ENCODE data around the gene GCNA.

GCNA gene

DNA sequence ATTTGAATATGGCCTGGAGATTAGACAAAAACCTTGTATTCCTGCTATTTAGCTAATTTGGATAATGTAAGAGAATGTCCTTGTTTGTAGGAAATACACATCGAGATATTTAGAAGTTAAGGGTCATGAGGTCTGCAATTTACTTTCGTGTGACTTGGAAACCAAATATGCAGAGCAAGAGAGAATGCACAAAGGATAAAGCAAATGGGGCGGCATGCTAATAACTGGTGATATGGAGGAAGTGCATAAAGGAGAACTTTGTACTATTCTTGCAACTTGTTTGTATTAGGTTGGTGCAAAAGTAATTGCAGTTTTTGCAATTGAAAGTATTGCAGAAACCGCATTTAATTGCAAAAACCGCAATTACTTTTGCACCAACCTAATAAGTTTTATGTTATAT, 47.2 kb downstream of the GCNA start:
- H3K36me3 ChIP-seq (ENCODE audit: control insufficient read depth, insufficient read depth, low read length), result no peaks in the 10 kb centered on the region
- no peak overlapping the region for H3K4me3 ChIP-seq (ENCODE audit: low read depth, low read length)
- H3K27me3 ChIP-seq (ENCODE audit: control insufficient read depth, insufficient read depth, low read length), result no peaks in the 10 kb centered on the region
- peaks cover 25% of the 10 kb centered on the region for H3K9me3 ChIP-seq (ENCODE audit: control insufficient read depth, insufficient read depth, low read depth, low read length)
- peaks cover 12% of the 10 kb centered on the region; the same call in 1 of the 2 replicates for H3K4me1 ChIP-seq (ENCODE audit: control insufficient read depth, insufficient read depth, low read length)
- no peak overlapping the region for H3K27ac ChIP-seq (ENCODE audit: low read depth, low read length)
- H3K9ac ChIP-seq (ENCODE audit: low read length), result no peak overlapping the region

DNA sequence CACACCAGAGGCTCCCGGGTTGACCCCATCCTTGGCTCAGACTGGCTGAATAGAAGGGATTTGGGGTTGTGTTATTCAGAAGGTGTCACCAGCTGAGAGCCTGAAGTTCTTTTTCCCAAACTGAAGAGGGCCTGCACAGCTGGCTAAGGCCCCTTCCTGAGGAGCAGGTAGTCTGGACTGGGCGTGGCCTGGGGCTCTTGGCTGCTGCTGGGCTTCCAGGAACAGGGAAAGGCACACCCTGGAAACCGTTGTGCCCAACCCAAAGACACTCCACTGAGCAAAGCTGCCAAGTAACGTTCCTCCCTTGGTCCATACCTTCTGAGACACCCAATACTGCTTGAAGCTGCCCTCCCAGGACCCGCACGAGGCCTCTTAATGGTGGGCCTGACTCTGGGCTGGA, 48.3 kb downstream of the GCNA start:
- no peak overlapping the region for H3K9ac ChIP-seq (ENCODE audit: low read length)
- H3K9me3 ChIP-seq (ENCODE audit: control insufficient read depth, insufficient read depth, low read depth, low read length), result peaks cover 21% of the 10 kb centered on the region; the same call in 1 of the 2 replicates
- H3K4me3 ChIP-seq (ENCODE audit: low read depth, low read length), result no peak overlapping the region
- no peaks in the 10 kb centered on the region for H3K27me3 ChIP-seq (ENCODE audit: control insufficient read depth, insufficient read depth, low read length)
- no peak overlapping the region for H3K27ac ChIP-seq (ENCODE audit: low read depth, low read length)
- H3K4me1 ChIP-seq (ENCODE audit: control insufficient read depth, insufficient read depth, low read length), result peaks cover 12% of the 10 kb centered on the region; the same call in 1 of the 2 replicates
- no peaks in the 10 kb centered on the region for H3K36me3 ChIP-seq (ENCODE audit: control insufficient read depth, insufficient read depth, low read length)

DNA sequence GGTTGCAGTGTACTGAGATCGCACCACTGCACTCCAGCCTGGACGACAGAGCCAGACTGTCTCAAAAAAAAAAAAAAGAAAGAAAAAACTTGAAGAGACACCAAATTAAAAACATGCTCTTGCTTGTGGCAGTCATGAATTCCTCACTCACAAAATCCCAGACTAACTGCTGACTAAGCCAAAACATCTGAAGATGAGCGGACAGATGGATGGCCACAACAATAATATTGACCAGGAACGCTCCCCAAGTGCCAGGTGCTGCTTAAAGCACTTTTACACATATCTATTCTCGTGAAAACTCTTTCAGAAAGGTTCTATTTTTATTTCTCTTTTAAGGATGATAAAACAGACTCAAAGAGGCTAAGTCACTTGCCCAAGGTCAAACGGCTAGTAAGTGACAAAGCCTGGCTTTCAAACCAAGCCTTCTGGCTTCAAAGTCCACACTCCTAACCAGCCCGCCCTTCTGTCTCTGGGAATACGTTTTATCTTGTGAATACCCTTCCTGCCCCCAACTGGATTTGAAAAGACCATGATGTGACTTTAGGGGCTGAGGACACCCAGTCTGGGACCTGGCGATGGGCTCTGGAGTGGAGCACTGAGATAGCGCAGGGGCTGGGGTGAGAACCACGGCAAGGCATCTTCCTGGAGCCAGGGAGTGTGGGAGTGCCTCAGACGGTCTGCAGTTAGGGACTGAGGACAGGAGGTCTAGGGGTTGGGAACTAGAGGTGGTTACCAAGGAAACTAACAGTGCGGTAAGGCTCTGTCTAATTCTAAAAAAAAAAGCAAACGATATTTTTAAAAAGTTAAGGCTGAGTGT, 49.6 kb downstream of the GCNA start:
- Histone ChIP-seq H3K36me3 (ENCODE audit: control insufficient read depth, insufficient read depth, low read length) (no peaks in the 10 kb centered on the region), H3K9ac (ENCODE audit: low read length) (no peak overlapping the region), H3K27me3 (ENCODE audit: control insufficient read depth, insufficient read depth, low read length) (no peaks in the 10 kb centered on the region), H3K9me3 (ENCODE audit: control insufficient read depth, insufficient read depth, low read depth, low read length) (peaks cover 21% of the 10 kb centered on the region; the same call in 1 of the 2 replicates), H3K4me3 (ENCODE audit: low read depth, low read length) (no peak overlapping the region), H3K27ac (ENCODE audit: low read depth, low read length) (no peak overlapping the region), H3K4me1 (ENCODE audit: control insufficient read depth, insufficient read depth, low read length) (peaks cover 8% of the 10 kb centered on the region; the same call in 1 of the 2 replicates)

DNA sequence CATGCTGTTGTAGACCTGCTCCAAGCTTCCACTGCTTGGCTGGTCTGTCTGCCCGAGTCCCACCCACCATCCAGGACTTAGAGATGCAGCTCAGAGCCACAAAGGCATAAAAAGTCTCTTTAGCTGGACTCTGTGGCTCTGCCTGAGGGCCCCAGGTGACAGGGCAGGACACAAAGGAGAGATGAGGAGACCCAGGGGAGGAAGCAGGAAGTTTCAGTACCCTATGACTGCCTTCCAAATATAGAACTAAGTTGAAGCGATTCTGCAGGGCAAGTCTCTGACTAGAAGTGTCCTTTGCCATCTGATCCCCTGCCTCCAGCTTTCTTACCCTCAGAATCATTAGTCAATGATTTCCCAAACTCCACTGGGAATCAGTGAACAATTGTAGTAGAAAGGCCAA, 51.2 kb downstream of the GCNA start:
- no peak overlapping the region for H3K9ac ChIP-seq (ENCODE audit: low read length)
- no peak overlapping the region for H3K4me3 ChIP-seq (ENCODE audit: low read depth, low read length)
- no peaks in the 10 kb centered on the region for H3K36me3 ChIP-seq (ENCODE audit: control insufficient read depth, insufficient read depth, low read length)
- H3K27ac ChIP-seq (ENCODE audit: low read depth, low read length), result no peak overlapping the region
- H3K27me3 ChIP-seq (ENCODE audit: control insufficient read depth, insufficient read depth, low read length), result no peaks in the 10 kb centered on the region
- H3K9me3 ChIP-seq (ENCODE audit: control insufficient read depth, insufficient read depth, low read depth, low read length), result peaks cover 23% of the 10 kb centered on the region; the same call in 1 of the 2 replicates
- H3K4me1 ChIP-seq (ENCODE audit: control insufficient read depth, insufficient read depth, low read length), result no peaks in the 10 kb centered on the region

DNA sequence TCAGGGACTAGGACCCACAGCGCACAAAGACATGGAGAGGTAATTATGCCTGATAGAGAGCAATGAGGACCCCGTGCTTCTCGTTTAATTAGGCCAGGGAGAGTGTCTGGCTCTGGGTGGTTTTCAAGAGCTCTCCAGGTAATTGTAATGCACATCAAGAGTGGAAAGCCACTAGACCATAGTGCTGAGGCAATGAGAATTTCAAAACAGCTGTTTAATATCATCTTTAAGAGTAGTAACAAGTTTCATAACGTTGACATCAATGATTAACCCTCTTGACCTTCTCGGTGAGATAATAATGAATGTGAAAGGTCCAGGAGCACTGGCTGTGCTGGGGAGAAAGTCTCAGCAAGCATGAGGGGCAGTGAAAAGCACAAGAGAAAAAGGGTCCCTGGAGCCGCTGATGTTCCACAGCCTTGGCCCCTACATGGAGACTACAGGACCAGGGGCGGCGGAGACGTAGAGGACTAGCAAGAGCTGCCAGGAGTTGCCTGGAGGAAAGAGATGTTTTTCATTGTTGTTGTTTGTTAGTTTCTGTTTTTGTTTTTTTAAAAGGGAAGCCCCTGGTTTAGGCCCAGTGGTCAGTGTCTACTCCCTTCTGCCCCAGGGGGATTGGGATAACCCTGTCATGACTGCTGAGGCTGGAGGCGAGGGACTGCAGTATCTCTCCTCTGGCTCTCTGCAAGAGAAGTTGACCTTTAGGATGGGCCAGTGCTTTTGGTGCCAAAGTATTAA, 54.9 kb downstream of the GCNA start:
- Histone ChIP-seq H3K9me3 (ENCODE audit: control insufficient read depth, insufficient read depth, low read depth, low read length) (peaks cover 21% of the 10 kb centered on the region; the same call in 1 of the 2 replicates), H3K36me3 (ENCODE audit: control insufficient read depth, insufficient read depth, low read length) (no peaks in the 10 kb centered on the region), H3K4me1 (ENCODE audit: control insufficient read depth, insufficient read depth, low read length) (no peaks in the 10 kb centered on the region), H3K27me3 (ENCODE audit: control insufficient read depth, insufficient read depth, low read length) (no peaks in the 10 kb centered on the region), H3K27ac (ENCODE audit: low read depth, low read length) (no peak overlapping the region), H3K9ac (ENCODE audit: low read length) (no peak overlapping the region), H3K4me3 (ENCODE audit: low read depth, low read length) (no peak overlapping the region)

DNA sequence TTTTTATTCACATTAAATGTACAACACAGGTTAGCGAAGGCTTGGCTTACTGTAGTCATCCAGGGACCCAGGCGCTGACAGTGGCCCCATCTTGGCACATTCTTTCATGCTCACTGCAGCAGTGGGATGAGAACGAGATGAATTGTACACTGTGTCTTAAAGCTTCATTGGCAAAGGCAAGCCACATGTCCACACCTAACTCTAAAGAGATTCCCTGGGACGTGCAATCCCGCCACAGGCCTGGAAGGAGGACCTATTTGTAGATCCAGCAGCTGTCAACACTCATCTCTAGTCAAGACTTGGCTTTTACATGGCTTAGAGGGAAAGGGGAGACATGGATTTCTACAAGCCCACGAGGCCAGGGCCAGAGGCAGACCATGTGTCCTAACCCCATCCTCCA, 56.1 kb downstream of the GCNA start:
- H3K4me1 ChIP-seq (ENCODE audit: control insufficient read depth, insufficient read depth, low read length), result no peaks in the 10 kb centered on the region

DNA sequence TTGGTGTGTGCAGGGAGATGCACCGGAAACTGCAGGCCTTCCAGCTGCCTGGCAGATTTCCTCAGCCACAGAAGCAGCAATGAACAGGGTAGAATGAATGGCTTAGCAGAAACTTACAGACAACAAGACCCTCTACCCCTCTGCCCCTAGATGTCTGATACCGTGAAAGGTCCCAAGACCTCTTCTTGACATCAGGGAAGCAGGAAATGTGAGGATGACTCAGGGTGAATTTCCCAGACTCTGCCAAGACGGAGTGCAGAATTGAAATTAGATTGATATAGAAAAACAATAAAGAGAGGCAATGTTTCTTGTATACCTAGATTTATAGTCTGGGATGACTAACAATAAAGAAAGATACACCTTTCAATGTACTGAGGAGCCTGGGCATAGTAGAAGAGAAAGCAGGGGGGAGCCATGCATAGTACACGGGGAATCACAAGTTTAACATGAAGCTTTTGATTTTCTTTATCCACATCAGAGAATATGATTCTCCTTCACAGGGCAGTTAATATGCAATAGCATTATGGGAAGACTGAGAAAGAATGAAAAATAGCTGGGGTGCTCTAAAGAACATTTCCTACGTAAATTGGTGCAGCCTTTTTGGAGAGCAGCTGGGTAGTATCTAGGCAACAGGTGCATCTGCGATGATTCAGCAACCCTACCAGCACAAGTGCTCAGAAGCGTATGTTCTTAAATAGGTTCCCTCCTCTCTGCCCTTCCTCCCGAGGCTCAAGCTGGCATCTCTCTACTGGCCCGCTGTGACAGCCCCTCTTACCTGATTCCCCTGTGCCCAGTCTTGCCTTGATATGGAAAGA, 58.4 kb downstream of the GCNA start:
- no peak overlapping the region for H3K4me3 ChIP-seq (ENCODE audit: low read depth, low read length)
- peaks cover 15% of the 10 kb centered on the region; the same call in 1 of the 2 replicates for H3K9me3 ChIP-seq (ENCODE audit: control insufficient read depth, insufficient read depth, low read depth, low read length)
- no peak overlapping the region for H3K27ac ChIP-seq (ENCODE audit: low read depth, low read length)
- H3K4me1 ChIP-seq (ENCODE audit: control insufficient read depth, insufficient read depth, low read length), result no peaks in the 10 kb centered on the region
- no peaks in the 10 kb centered on the region for H3K36me3 ChIP-seq (ENCODE audit: control insufficient read depth, insufficient read depth, low read length)
- no peak overlapping the region for H3K9ac ChIP-seq (ENCODE audit: low read length)
- no peaks in the 10 kb centered on the region for H3K27me3 ChIP-seq (ENCODE audit: control insufficient read depth, insufficient read depth, low read length)

More for the DNA sequence above, 56.1 kb downstream of the GCNA start:
- Histone ChIP-seq H3K4me3 (ENCODE audit: low read depth, low read length) (no peak overlapping the region), H3K27me3 (ENCODE audit: control insufficient read depth, insufficient read depth, low read length) (no peaks in the 10 kb centered on the region), H3K27ac (ENCODE audit: low read depth, low read length) (no peak overlapping the region), H3K36me3 (ENCODE audit: control insufficient read depth, insufficient read depth, low read length) (no peaks in the 10 kb centered on the region), H3K9me3 (ENCODE audit: control insufficient read depth, insufficient read depth, low read depth, low read length) (peaks cover 17% of the 10 kb centered on the region; the same call in 1 of the 2 replicates), H3K9ac (ENCODE audit: low read length) (no peak overlapping the region)

DNA sequence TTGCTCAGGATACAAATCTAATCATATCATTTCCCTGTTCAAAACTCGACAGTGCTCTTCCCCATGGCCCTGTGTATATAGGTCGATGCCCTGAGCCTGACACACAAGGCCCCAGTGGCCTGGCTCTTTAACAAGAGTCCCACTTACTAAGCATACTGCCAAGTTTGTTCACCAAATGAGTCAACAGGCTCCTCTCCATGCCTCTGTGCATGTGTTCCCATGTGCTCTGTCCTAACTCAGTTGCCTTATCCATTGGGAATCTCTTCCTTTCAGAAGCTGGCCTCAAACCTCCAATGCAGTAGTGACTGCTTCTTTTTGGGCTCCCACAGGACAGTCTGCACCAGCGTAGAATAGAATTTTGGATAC, 59.0 kb downstream of the GCNA start:
- H3K4me3 ChIP-seq (ENCODE audit: low read depth, low read length), result no peak overlapping the region
- H3K27me3 ChIP-seq (ENCODE audit: control insufficient read depth, insufficient read depth, low read length), result no peaks in the 10 kb centered on the region
- peaks cover 15% of the 10 kb centered on the region; the same call in 1 of the 2 replicates for H3K9me3 ChIP-seq (ENCODE audit: control insufficient read depth, insufficient read depth, low read depth, low read length)
- no peak overlapping the region for H3K27ac ChIP-seq (ENCODE audit: low read depth, low read length)
- no peaks in the 10 kb centered on the region for H3K4me1 ChIP-seq (ENCODE audit: control insufficient read depth, insufficient read depth, low read length)
- H3K36me3 ChIP-seq (ENCODE audit: control insufficient read depth, insufficient read depth, low read length), result no peaks in the 10 kb centered on the region
- H3K9ac ChIP-seq (ENCODE audit: low read length), result no peak overlapping the region

DNA sequence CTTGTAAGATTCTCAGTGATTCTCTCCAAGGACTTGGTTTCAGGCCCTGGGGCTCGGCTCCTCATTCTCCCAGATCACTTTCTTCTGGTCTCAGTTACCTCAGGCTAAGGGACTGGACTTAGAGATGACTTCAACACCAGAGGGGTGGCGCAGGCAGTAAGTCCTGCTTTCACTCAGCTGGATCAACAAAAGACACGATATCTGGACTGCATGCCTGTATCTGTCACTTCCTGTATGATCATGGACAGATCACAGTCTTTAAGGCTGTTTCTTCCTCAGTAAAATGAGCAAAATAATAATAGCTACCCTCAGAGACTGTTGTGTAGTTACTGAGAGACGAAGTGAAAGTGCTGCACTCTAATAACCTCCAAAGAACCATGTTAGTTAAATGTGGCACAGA, 59.6 kb downstream of the GCNA start:
- no peak overlapping the region for H3K27ac ChIP-seq (ENCODE audit: low read depth, low read length)
- no peaks in the 10 kb centered on the region for H3K4me1 ChIP-seq (ENCODE audit: control insufficient read depth, insufficient read depth, low read length)
- H3K4me3 ChIP-seq (ENCODE audit: low read depth, low read length), result no peak overlapping the region
- H3K27me3 ChIP-seq (ENCODE audit: control insufficient read depth, insufficient read depth, low read length), result no peaks in the 10 kb centered on the region
- no peaks in the 10 kb centered on the region for H3K36me3 ChIP-seq (ENCODE audit: control insufficient read depth, insufficient read depth, low read length)
- H3K9ac ChIP-seq (ENCODE audit: low read length), result no peak overlapping the region
- H3K9me3 ChIP-seq (ENCODE audit: control insufficient read depth, insufficient read depth, low read depth, low read length), result peaks cover 12% of the 10 kb centered on the region; the same call in 1 of the 2 replicates

DNA sequence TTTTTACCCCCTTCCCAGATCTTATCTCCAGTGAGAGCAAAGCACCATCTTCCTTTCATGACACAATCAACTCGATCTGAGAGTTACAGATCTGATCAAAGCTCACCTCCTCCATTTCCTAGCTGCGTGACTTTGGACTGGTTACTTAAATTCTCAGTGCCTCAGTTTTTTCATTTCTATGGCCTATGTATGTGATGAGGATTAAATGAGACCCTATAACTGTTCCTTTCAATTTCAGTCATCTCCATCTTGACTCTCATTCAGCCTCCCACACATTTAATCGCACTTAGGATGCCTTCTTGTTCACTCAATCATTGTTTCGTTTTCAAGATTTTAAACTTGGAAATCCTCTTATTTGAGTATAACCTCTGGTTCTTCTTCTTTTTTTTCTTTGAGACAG, 60.2 kb downstream of the GCNA start:
- Histone ChIP-seq H3K9ac (ENCODE audit: low read length) (no peak overlapping the region), H3K4me1 (ENCODE audit: control insufficient read depth, insufficient read depth, low read length) (no peaks in the 10 kb centered on the region), H3K27ac (ENCODE audit: low read depth, low read length) (no peak overlapping the region), H3K9me3 (ENCODE audit: control insufficient read depth, insufficient read depth, low read depth, low read length) (peaks cover 12% of the 10 kb centered on the region; the same call in 1 of the 2 replicates), H3K4me3 (ENCODE audit: low read depth, low read length) (no peak overlapping the region), H3K36me3 (ENCODE audit: control insufficient read depth, insufficient read depth, low read length) (no peaks in the 10 kb centered on the region), H3K27me3 (ENCODE audit: control insufficient read depth, insufficient read depth, low read length) (no peaks in the 10 kb centered on the region)
